Right cardiac atrium (tissue), 5 donors: ENCODE results near the gene SRRM2. TPM values are rescaled to one million over a fixed set of nuclear protein-coding genes. Genes with fewer than 3 reads are reported as not detected.
A peak's percentile ranks its signal among the peaks of the same experiment; 100 is the strongest.

ENCODE experiments used
- ATAC-seq, 2 donors: fragments of 200-7000 bp; cut with Tn5 transposase; one replicate each; pipeline versions ENCODE4 v1.8.0 to v1.9.1; 2020; ENCODE audit warnings: moderate library complexity in 2 of 2, mild to moderate bottlenecking in 1 of 2
- DNase-seq, 3 donors: peaks; one replicate each; pipeline ENCODE4 v3.0.0-alpha.2; 2020
- H3K27ac ChIP-seq: one replicate; pipeline ENCODE4 v1.5.1; 2013; ENCODE audit warnings: mild to moderate bottlenecking, low read length, control low read depth, moderate library complexity
- H3K27me3 ChIP-seq: one replicate; pipeline ENCODE4 v1.6.1; 2013; ENCODE audit not compliant: control insufficient read depth, insufficient read depth
- H3K4me1 ChIP-seq: one replicate; pipeline ENCODE4 v1.6.1; 2013; ENCODE audit warnings: low read length; ENCODE audit not compliant: control insufficient read depth, insufficient read depth
- H3K4me3 ChIP-seq: one replicate; pipeline ENCODE4 v1.5.1; 2013; ENCODE audit warnings: low read length, control low read depth
- H3K9me3 ChIP-seq: one replicate; pipeline ENCODE4 v1.6.1; 2013; ENCODE audit warnings: low read length; ENCODE audit not compliant: control insufficient read depth
- WGBS: extraction: QIAGEN DNeasy Blood & Tissue Kit; methylation state at CpG from one replicate; pipeline ENCODE4 v1.1.7; 2013; 5-methylcytosine and 5-hydroxymethylcytosine counted together
- intact Hi-C, 4 donors: fragments of 100-400 bp; cut with DNase I; formaldehyde crosslinking; loops; one replicate each; pipeline versions ENCODE4 v1.11.0 to v1.14.0; 2022 to 2023
- polyA plus RNA-seq: library from polyadenylated mRNA; stranded (reverse); fragments of 200-250 nt; gene quantifications from one replicate; pipeline ENCODE4 v1.2.3, GENCODE V29; 2013
- total RNA-seq, 4 donors: library from RNA; stranded (reverse); fragmentation: NEBNext Ultra II Directional; extraction: Animal tissue kit (Norgen Biotek cat#: 25700); gene quantifications; one replicate each; pipeline ENCODE4 v1.2.1, GENCODE V29; 2021
- donor health status: healthy with polysubstance abuse.
- donor health status: DM: no; HTN: yes; CAD: no.
- donor health status: DM: no; HTN: no; CAD: no.
- donor health status: DM: no; HTN: yes; CAD: no; lungs with severe emphysema.
- donor health status: DM: yes; HTN: yes; CAD: no.

SRRM2 gene
- total and polyA plus RNA-seq, 5 donors, result 299 to 402 (median 329) TPM

DNA sequence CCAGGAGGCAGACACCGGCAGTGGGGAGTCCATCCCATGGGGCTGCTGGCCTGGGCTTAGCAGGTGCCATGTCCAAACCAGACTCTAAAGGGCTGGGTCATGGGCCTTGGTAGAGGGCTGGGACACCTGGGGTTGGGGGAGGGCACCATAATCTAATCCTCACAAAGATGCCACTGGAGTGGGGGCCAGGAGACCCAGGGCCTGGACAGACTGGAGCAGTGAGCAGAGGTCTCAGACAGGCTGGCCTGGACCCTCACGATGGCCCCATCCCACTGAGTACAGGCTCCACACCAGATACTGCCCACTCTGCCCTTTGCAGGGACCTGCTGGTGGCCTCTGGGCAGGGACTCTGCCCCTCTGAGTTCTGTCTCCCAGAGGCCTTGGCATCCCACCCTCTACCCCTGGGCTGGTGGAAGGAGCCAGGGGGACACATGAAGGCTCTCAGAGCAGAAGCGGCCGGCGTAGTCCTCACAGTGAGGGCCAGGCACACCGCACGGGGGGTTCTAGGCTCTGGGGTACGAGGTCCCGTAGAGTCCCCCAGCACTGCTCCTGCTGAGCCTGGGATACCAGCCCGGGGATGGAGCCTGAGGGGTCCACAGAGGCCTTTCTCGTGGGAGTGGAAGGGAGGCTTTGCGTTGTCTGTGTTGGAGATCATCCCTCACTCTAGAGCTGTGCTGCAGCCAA, 10.0 kb upstream of the SRRM2 start:
- no peaks in the 10 kb centered on the region for H3K4me1 ChIP-seq
- no peaks in the 10 kb centered on the region for H3K27me3 ChIP-seq
- WGBS, result 89% methylated on average over 12 of the region's 12 CpGs
- intact Hi-C loops, result no loop called here
- DNase-seq (no peak), ATAC-seq (peak in 1 of 2 donors; percentile 5)
- no peaks in the 10 kb centered on the region for H3K9me3 ChIP-seq
- no peak overlapping the region for H3K4me3 ChIP-seq
- no peak overlapping the region for H3K27ac ChIP-seq

GRCh38 chr16:2743007-2743810, 9.2 kb upstream of the SRRM2 start:
- Histone ChIP-seq H3K27me3 (no peaks in the 10 kb centered on the region), H3K9me3 (no peaks in the 10 kb centered on the region)

DNA sequence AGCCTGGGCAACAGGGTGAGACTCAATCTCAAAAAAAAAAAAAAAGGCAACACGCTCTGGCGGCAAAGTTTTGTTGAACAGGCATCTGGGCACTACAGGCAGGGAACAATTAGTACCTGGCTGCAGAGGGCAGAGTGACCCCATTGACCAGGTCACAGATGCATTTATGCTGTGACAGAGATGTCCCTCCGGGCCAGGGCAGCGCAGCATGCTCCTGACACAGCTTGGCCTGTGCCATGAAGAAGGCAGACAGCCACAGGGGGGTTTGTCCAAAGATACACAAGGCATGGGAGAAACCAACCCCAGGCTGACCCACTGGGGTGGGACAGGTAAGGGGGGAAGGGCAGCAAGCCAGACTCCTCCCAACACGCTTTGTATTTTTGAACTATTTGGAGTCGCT, 7.7 kb upstream of the SRRM2 start:
- no peak for ATAC-seq
- no peak for DNase-seq
- 88% methylated on average over 6 of the region's 6 CpGs for WGBS
- H3K4me3 ChIP-seq, result no peak overlapping the region
- H3K27ac ChIP-seq, result no peak overlapping the region
- H3K27me3 ChIP-seq, result no peaks in the 10 kb centered on the region
- H3K4me1 ChIP-seq, result no peaks in the 10 kb centered on the region
- no peaks in the 10 kb centered on the region for H3K9me3 ChIP-seq
- intact Hi-C loops, result no loop called here

More at GRCh38 chr16:2743007-2743810, 9.2 kb upstream of the SRRM2 start:
- H3K4me3 ChIP-seq, result no peak overlapping the region
- no peak for ATAC-seq
- WGBS, result 87% methylated on average over 19 of the region's 19 CpGs
- no peak for DNase-seq
- intact Hi-C loops, result no loop called here
- H3K27ac ChIP-seq, result no peak overlapping the region
- no peaks in the 10 kb centered on the region for H3K4me1 ChIP-seq

DNA sequence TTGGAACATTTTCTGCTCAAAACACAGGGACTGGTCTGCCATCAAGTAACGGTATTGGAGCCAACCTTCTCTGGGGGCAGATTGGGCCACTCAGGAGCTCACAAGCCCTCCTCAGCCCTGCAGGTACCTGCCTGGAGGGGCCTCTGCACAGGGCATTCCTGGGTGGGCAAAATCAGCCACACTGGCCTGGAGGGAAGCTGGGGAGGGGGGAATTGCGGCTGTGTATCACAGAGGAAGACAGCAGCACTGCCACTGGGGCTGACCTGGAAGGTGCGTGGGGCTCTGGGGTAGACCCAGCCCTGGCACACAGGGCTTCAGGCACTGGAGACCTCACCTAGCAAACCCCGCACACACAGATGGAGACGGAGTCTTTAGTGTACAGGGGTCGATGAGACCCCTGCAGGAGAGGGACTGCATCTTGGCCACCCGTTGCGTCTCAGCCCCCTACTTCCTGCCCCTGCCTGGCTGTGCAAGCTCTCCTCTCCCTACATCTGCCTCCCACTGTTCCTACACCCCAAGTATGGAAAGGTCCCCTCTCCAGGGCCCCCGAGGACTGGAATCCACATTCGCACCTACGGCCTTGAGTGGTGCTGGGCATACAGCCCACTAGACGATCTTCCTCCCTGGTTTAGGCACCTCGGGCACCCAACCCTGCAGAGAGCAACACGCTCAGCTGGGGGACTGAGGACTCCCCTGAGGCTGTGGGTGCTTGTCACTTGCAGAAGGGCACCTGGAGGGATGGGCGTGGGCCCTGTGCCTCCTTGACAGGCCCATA, 7.1 kb upstream of the SRRM2 start:
- H3K27me3 ChIP-seq, result no peaks in the 10 kb centered on the region
- H3K4me1 ChIP-seq, result no peaks in the 10 kb centered on the region
- H3K27ac ChIP-seq, result no peak overlapping the region
- no peak overlapping the region for H3K4me3 ChIP-seq
- intact Hi-C loops, result no loop called here
- DNase-seq, result no peak
- ATAC-seq, result no peak
- H3K9me3 ChIP-seq, result no peaks in the 10 kb centered on the region
- 70% methylated on average over 15 of the region's 15 CpGs for WGBS

DNA sequence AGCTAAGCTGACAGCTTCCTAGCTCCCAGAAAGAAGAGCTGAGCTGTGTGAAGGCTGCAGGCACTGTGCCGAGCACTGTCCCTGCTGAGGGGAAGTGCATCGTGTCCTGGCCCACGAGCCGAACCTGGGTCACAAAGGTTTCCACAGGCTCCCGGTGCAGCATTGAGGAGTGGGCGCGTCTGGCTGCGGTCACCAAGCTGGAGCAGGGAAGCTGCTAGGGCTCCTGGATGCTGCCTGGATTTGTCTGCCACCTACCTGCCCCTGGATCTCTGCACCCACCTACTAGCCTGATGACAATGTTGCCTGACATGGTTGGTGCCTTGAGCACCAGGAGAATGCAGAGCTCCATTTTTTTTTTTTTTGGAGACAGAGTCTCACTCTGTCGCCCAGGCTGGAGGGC, 6.5 kb upstream of the SRRM2 start:
- Histone ChIP-seq H3K9me3 (no peaks in the 10 kb centered on the region), H3K4me1 (no peaks in the 10 kb centered on the region), H3K27me3 (no peaks in the 10 kb centered on the region), H3K4me3 (no peak overlapping the region), H3K27ac (no peak overlapping the region)
- 79% methylated on average over 9 of the region's 9 CpGs for WGBS
- ATAC-seq (no peak), DNase-seq (no peak)
- intact Hi-C loops, result no loop called here

GRCh38 chr16:2748757-2749455, 3.5 kb upstream of the SRRM2 start:
- ATAC-seq, result no peak
- DNase-seq, result no peak
- H3K4me1 ChIP-seq, result peaks cover 3% of the 10 kb centered on the region
- no peaks in the 10 kb centered on the region for H3K9me3 ChIP-seq
- intact Hi-C loops, result no loop called here
- H3K27me3 ChIP-seq, result no peaks in the 10 kb centered on the region
- 84% methylated on average over 7 of the region's 7 CpGs for WGBS
- no peak overlapping the region for H3K27ac ChIP-seq
- H3K4me3 ChIP-seq, result no peak overlapping the region

- no peak overlapping the region for H3K4me3 ChIP-seq
- 93% methylated on average over 5 of the region's 5 CpGs for WGBS
- H3K27ac ChIP-seq, result no peak overlapping the region
- H3K4me1 ChIP-seq, result peaks cover 4% of the 10 kb centered on the region
- DNase-seq (no peak), ATAC-seq (no peak)
- intact Hi-C loops, result no loop called here
- no peaks in the 10 kb centered on the region for H3K9me3 ChIP-seq
- H3K27me3 ChIP-seq, result no peaks in the 10 kb centered on the region
Observed at GRCh38 chr16:2749476-2749875, 3.0 kb upstream of the SRRM2 start.

GRCh38 chr16:2749936-2750335, 2.5 kb upstream of the SRRM2 start:
- Histone ChIP-seq H3K27ac (no peak overlapping the region), H3K9me3 (no peaks in the 10 kb centered on the region), H3K4me1 (peaks cover 7% of the 10 kb centered on the region), H3K4me3 (no peak overlapping the region), H3K27me3 (no peaks in the 10 kb centered on the region)
- DNase-seq (no peak), ATAC-seq (no peak)
- intact Hi-C loops, result no loop called here
- 96% methylated on average over 6 of the region's 6 CpGs for WGBS

GRCh38 chr16:2751577-2752034, 832 bp upstream of the SRRM2 start:
- 52% methylated on average over 23 of the region's 23 CpGs for WGBS
- ATAC-seq, result no peak
- Histone ChIP-seq H3K27ac (peak overlapping the region; percentile 98), H3K4me3 (peak overlapping the region; percentile 90), H3K27me3 (no peaks in the 10 kb centered on the region), H3K9me3 (no peaks in the 10 kb centered on the region), H3K4me1 (peaks cover 16% of the 10 kb centered on the region)
- intact Hi-C loops, result no loop called here
- DNase-seq, result peak; percentile 37 to 79 (median 73)

- Histone ChIP-seq H3K27me3 (no peaks in the 10 kb centered on the region), H3K4me1 (peaks cover 20% of the 10 kb centered on the region), H3K4me3 (peak overlapping the region; percentile 90), H3K9me3 (no peaks in the 10 kb centered on the region), H3K27ac (peak overlapping the region; percentile 98)
- peak; percentile 86 to 96 (median 94) for DNase-seq
- peak; percentile 79 to 87 for ATAC-seq
- WGBS, result under 1% methylated on average over 80 of the region's 82 CpGs
- intact Hi-C loops, result no loop called here
Observed at GRCh38 chr16:2752850-2753732, 653 bp downstream of the SRRM2 start.
